GM19468 (cell line): Measurements from ENCODE around the gene RACGAP1.

Source experiments
- ATAC-seq: cut with Tn5 transposase; IDR thresholded peaks from one replicate; pipeline ENCODE4 v1.9.1; 2021; ENCODE audit warnings: mild to moderate bottlenecking, moderate library complexity, moderate number of reproducible peaks; ENCODE audit not compliant: unreplicated experiment; ENCODE audit errors: extremely low read depth

RACGAP1 gene, protein sequence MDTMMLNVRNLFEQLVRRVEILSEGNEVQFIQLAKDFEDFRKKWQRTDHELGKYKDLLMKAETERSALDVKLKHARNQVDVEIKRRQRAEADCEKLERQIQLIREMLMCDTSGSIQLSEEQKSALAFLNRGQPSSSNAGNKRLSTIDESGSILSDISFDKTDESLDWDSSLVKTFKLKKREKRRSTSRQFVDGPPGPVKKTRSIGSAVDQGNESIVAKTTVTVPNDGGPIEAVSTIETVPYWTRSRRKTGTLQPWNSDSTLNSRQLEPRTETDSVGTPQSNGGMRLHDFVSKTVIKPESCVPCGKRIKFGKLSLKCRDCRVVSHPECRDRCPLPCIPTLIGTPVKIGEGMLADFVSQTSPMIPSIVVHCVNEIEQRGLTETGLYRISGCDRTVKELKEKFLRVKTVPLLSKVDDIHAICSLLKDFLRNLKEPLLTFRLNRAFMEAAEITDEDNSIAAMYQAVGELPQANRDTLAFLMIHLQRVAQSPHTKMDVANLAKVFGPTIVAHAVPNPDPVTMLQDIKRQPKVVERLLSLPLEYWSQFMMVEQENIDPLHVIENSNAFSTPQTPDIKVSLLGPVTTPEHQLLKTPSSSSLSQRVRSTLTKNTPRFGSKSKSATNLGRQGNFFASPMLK

DNA sequence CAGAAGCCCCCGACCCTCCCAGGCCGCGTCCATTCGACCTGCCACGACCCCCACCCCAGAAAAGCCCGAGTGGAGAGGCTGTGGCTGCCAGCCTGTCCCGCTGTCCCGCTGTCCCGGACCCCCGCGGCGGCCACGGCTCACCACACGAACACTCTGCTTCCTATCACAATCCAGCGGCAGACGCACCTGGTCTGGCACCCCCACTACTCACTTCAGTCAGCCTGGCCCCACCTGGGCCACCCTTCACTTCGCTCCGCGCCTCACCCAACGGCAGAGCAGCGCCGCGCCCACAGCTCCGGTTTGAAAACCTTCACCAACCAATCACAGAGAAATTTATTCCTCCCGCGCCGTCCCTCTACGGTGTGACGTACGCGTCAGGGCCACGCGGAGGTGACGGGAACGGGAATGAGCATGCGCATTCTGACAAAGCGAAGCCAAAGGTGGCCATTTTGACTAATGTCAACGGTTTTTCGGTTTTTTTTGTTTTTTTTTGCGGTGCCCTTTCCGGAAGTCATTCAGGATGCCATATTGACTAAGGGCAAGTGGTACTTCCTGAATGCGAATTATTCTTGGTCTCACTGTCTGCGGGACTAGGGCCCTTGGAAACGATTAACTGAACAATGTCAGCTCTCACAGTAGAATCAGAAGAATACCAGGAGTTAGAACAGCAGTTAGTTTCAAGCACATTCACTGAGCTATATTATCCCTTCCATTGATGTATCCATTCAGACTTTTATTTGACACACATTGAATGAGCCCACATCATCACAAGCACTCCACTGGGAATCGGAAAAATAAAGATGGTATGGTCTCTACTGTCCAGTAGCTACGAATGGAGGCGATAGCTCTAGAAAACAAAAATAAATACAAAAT lies at the start of gene RACGAP1:
TSS of gene RACGAP1 (minus strand) at position 308 of the 873 bp plus-strand sequence. CDS start 8,779 bp downstream, outside the sequence.
- ATAC-seq = peak; percentile 91

DNA sequence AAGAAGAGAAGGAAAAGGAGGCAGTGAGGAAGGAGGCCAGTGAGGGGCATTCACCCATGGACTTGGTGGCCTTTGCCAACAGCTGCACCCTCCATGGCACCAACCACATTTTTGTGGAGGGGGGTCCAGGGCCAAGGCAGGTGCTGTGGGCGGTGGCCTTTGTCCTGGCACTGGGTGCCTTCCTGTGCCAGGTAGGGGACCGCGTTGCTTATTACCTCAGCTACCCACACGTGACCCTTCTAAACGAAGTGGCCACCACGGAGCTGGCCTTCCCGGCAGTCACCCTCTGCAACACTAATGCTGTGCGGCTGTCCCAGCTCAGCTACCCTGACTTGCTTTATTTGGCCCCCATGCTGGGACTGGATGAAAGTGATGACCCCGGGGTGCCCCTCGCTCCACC lies 48.4 kb upstream of the RACGAP1 start:
- ATAC-seq = no peak

DNA sequence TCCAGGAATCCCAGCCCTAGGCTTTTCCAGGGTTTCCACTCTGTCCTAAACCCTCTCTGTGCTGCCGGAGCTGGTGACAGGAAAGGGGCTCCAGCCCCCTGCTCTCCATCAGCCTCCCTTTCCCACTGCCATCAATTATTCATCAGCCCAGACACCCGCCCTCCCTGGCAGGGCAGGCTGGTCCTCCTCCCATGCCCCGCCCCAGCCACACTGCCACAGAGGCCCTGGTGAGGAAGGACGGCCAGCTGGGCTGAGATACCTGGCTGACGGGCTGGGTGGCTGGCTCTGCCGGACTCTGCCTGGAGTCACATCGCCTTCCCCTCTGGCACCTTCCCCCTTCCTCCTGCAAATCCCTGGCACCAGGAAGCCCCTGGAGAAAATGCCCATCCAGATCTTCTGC lies 47.9 kb upstream of the RACGAP1 start:
- no peak for ATAC-seq

DNA sequence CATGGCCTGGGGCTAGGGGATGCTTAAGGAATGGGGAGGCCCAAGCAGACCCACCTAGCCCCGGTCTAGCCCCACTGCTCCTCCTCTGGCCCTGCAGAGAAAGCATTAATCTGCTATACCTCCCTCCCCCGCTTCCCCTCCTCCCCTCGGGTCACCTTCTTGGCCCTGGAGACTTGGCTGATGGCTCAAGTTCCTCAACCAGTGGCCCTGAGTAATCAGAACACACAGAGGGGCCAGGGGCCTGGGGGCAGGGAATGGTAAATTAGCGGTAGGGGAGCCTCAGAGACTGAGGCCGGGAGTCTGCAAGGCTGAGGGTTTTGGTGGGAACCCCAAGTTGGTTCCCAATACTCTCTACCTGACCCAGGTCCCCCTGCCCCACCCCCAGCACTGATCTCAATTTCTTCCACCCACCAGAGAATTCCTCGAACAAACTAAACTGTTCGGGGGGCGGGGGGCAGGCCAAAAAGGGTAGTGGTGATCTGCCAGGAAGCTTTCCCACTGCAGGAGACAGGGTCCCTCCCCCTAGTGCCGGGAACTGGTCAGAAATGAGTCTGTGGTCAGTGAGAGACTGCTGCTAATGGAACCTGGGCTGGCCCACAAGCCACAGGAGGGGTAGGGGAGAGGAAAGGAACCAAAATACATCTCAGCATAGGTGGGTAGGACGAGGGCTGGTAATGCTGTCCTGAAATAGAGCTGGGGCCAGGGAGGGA lies 47.1 kb upstream of the RACGAP1 start:
- ATAC-seq = no peak

DNA sequence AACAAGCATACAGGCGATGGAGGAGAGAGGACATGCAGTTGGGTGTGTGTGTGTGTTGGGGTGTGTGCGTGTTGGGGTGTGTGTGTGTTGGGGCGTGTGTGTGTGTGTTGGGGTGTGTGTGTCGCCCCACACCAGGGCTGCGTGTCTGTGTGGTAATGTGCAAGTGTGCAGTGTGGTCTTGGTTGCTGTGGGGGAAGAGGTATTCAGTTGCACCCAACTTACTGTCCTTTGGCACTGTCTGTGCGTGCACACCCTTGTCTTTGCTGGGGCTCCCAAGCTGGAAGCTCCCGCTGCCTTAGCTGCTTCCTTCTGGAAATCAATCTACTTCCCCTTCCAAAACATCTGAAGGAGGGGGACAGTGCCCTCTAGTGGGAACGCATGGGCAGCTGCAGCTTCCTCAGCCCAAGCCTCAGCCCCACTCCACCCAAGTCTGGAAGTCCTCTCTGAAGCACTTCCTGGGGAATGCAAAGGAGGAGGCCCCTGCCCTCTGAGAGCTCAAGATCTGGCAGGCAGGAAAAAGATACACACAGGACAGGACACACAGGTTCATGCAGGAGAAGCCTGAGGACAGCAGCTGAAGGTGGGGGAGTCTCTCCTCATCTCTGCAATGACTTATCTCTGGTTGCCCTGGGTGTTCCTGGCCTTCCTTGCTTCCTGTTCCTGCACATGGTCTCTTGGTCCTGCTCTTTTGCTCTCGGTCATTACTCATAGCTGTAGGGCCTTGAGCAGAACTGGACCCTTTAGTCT lies 45.2 kb upstream of the RACGAP1 start:
- ATAC-seq = no peak

DNA sequence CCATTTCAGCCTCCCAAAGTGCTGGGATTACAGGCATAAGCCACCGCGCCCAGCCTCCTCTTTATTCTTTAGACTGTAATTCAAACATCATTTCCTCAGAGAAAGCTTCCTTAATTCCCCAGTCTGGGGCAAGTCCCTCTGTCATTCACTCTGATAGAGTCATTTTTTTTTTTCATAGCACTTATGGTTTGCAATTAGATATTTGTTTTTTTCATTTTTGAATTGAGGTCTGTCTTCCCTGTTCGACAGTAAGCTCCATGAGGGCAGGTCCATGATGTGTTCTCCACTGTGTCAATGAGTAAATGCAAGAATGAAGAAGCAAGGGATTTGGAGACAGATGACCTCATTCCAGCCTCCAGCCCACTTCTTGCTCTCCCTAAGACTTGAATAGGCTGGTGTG lies 44.2 kb upstream of the RACGAP1 start:
- no peak for ATAC-seq

DNA sequence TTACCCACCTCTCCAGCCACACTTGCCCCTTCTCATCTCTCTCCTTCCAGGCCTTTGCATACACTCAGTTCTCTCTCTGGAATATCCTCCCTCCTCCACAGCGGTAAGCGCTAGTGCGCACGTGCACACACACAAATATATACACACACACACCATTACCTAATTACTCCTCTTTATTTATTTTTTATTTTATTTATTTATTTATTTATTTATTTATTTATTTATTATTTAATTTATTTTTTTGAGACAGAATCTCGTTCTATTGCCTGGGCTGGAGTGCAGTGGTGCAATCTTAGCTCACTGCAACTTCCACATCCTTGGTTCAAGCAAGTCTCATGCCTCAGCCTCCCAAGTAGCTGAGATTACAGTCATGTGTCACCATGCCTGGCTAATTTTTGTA lies 43.8 kb upstream of the RACGAP1 start:
- ATAC-seq = no peak

DNA sequence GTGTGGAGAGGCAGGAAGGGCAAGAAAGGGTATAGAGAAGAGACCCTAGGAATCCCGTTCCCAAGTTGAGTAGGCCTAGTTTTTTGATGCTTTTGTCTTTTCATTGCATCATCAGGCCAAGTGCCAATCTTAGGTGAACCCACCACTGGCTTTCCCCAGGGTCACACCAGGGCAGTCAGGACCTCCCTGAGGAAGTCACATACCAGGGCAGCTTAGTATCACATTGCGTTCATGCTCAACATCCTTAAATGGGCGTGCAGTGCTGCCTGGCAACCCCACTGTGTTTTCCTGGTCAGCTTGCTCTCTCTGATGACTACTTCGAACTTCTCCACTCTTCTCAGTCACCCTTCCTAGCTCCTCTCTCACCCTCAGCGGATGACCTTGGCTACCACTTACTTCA lies 41.1 kb upstream of the RACGAP1 start:
- ATAC-seq = no peak

DNA sequence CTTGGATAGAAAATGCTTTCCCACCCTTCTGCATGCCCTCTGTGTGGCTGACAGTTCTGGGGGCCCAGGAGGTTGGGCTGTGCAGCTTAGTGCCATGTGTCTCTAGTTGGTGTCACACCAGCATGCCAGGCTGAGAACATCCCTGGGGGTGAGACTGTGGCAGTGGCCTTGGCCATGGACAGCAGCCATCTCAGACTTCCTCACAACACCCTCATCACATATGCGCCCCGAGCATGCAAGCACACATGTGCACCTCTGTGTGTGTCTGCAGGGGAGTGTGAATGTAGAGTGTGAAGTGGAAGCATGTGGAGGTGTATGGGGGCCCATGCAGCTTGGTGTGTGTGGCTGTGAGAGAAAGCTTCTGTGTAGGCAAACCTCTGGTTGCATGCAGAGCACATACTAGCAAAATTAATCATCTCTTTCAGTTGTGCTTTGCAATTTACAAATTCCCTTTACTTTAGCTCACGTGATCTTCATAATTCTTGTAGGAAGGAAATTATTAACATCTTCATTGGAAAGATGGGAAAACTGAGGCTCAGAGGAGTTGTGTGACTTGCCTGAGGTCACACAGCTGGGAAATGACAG lies 40.5 kb upstream of the RACGAP1 start:
- no peak for ATAC-seq

DNA sequence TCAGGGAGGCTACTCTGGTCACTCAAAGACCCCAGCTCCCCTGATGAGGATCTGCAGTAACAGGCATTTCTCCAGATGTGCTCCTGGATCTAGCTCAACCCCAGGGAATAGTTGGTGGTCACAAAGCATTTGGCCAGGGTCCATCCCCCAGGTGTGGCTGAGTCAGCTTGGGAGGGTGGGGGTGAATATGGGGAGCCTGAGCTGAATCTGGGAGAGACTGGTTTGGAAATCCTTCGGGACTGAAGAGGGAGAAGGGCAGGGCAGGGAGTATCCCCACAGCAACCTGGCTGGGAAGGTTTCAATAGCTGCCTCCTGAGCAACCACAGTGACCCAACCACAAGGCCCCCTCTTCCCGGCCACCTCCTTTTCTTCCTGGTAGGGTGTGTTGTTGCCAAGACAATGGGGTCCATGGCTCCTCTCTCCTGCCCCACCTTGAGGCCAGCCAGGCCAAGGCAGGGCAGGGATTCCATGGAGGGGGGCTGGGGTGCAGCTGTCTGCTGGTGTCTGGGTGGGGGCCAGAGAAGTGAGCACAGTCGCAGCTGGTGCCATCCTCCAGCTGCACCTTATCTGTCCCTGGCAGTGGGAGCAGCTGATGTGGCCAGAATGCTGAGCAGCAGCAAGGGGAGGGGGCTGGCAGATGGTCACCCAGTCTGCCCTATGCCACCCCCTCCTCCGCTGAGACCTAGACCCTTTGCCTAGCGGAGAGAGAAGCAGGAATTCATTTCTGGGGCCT lies 37.6 kb upstream of the RACGAP1 start:
- no peak for ATAC-seq

DNA sequence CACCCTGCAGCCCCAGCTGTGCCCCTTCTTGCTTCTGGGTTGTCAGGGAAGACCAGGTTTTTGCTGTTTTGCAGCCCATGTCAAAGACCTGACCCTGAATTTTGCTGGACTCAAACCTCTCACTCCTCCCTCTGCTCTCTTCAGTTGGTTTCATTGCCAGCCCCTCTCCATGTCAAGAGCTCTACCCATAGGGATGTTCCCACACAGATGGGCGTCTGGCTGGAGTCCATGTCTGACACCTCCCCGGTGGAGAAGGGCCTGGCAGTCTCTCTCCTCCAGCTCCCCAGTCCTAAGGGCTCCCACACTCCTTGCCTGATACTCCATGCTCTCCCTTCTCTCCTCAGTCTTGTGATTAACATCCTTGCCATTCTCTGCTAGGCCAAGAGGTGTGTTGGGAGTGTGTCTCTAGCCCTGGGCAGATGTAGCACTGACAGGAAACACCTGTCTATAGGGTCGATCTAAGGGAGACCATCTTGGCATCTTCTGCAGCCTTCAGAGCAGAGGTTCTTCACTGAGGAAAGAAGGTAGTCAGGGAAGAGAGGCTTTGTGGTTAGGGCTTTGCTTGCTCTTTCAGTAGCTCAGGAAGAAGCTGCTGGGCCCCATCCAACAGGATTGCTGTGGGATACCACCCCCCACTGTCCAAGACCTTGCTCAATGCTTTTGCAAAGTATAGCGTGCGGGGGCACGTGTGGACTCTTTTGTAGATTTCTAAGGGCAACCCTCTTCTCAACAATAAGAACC lies 36.8 kb upstream of the RACGAP1 start:
- ATAC-seq = no peak

DNA sequence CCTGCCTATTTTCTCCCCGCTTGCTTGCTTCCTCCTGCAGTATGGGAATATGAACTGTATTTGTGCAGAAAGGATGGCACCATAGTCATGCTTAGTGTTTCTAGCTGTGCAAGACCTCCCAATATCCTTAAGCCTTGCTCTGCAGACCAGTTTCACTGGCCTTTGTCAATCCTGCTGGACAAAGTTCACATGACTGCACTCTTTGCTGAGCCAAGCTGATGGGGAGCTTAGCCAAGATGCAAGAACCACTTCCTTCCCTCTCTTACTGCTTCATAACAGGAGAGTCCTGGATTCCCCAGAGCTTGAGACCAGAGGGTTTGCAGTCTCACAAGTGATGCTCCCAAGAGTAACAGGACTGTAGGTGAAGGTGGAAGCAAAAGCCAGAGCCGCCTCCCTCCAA lies 35.9 kb upstream of the RACGAP1 start:
- ATAC-seq = no peak

DNA sequence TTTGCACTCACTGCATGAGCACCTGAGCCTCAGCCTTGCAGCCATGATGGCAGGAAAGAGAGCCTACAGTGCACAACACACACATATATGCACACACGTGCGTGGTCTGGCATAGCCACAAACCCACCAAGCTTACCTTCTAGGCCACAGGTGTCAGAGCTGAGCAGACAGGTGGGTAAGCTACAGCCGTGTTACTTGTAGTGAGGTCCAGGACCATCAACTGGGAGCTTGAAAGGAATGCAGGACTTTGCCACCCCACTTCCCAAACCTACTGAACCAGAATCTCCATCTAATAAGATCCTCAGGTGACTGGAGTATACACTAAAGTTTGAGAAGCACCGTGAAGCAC lies 34.8 kb upstream of the RACGAP1 start:
- ATAC-seq = no peak

DNA sequence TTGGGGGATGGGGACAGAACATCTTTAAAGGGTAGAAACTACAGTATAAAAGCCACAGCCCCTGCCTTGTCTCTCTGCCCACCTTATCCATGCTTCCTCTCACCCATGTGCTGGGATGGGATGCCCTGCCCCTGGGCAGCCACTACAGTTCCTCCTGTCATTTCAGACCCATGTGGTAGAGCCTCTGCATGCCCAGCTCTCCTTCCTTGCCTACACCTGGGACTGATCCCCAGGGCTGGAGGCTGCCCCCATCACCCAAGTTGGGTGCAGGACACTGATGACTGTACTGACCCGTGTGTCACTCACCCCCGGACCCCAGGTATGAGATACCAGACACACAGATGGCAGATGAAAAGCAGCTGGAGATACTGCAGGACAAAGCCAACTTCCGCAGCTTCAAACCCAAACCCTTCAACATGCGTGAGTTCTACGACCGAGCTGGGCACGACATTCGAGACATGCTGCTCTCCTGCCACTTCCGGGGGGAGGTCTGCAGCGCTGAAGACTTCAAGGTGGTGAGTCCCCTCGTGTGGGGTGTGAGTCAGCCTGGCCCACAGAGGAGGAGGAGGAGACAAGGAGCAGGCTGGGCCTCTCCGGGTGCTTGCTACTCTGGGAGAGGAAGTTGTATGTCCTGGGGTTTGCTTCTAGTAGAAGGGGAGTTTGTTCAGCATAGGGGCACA lies 34.3 kb upstream of the RACGAP1 start:
- ATAC-seq = no peak

DNA sequence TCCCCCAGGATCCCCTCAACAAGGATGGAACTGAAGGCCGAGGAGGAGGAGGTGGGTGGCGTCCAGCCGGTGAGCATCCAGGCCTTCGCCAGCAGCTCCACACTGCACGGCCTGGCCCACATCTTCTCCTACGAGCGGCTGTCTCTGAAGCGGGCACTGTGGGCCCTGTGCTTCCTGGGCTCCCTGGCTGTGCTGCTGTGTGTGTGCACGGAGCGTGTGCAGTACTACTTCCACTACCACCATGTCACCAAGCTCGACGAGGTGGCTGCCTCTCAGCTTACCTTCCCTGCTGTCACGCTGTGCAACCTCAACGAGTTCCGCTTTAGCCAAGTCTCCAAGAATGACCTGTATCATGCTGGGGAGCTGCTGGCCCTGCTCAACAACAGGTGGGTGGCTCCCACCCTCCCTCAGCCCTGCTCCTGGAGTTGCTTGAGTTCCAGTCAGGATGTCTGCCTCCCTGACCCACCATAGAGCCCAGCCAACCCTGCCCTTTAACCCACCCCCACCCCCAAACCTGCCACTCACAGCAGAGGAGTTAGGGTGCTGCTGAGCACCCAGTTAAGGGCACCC lies 33.5 kb upstream of the RACGAP1 start:
- ATAC-seq = no peak

DNA sequence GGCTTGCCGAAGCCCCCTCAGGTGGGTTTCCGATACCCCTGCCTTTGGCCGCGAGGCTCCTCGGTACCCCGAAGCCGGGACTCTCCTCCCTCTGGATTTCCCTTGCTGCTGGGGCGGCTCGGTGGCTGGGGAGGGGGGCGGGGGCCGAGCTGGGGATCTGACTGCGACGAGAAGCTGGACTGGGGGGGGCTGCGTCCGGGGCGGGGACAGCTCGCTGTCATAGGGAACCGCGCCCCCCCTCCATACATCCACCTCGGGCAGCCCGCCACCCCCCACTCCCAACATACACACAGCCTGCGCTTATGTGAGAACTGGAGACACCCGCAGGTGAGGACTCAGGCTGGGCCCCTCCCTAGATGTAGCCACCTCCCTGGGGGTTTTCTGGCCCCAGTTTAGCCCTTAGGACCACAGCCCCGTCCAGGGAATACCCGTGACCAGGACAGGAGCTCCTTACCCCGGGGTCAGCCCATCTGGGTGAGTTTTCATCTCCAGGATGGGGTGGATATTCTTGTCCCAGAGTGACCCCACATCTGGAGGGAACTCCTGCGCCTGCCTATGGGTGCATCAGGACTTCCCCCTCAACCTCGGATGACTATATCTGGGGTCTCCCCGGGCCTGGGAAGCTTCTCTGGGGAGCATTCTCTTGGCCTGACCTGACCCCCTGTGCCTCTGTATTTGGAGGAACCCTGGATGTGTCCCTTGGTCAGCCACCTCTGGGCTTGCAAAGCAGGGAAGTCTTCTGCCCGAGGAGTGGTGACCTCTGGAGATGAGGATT lies 32.8 kb upstream of the RACGAP1 start:
- no peak for ATAC-seq
